GM18498 (cell line): Measurements from ENCODE around the gene RNF220.
"Not testable (repeated sequence)": the region's sequence is repeated elsewhere in the genome, so short reads cannot be mapped to it uniquely, and the experiment has no call there.

Experiments used
- ATAC-seq: cut with Tn5 transposase; IDR thresholded peaks from one replicate; pipeline ENCODE4 v1.9.1; 2021; ENCODE audit warnings: mild to moderate bottlenecking, moderate library complexity; ENCODE audit not compliant: unreplicated experiment

The RNF220 gene

DNA sequence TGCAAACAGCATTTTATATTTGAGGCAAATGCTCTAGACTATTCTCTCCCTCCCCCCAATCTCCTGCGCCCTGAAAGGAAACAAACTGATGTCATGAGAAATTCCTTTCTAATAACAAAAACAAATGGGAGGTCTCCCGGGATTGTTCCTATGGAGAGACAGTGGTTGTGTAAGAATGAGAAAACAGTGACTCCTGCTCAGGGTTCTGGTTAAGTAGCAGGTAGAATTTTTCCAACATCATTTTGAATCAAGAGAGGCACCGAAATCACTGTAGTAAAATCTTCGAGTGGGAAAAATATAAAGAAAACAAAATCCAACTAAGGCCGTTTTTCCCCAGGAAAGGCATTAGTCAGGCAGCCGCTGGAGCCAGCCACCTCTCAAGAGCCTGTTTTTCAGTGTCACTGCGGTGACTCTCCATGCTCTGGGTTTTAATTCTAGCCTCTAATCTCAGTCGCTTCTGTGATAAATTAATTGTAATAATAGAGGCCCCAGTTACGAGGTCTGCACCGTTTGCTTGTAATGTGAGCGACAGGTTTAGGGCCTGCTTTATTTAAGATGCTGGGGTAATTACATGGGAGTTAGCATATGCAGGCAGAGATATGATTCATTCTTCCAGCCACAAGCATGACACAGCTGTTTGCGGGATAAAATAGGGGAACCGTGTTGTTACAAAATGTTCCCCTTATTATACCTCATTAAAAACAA is 80.3 kb downstream of the RNF220 start:
- ATAC-seq = no peak

DNA sequence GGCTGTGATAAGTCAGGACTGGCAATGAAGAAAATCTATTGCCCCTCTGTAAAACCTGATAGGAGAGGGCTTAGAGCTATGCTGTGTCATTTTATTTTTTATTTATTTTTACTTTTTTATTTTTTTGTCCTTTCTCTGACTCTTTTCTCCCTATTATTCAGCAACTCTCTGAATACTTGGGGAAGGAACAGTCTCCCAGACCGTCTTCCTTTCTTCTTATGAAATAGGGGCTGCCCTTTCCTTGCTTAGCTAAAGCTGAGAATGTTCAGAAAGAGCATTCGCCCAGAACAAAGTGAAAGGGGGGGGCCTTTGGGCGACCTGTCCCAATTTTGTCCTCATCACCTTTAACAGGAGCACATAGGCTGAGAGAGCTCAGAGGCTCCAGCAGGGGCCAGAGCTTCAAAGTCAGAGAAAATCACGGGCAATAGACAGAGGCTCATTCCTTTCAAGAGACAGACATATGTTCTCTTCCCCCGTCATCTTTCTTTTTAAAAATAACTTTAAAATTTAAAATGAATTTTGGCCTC is 80.9 kb downstream of the RNF220 start:
- no peak for ATAC-seq

DNA sequence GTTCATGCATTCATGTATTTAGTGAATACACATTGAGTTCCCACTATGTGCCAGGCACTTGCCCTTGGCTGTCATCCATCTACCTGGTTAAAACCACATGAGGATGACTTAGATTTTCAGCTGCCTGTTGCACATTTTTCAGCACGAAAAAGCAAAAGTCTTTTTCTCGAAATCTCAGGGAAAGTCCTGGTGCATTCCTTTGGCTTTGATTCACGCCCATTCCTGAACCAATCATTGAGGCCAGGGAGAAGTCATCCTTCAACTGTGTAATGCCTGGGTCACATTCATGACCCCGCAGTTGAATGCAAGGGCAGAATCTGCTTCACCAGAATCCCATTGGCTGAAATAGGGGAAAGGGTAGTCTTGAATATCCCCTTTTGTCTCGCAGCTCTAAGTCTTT is 84.4 kb downstream of the RNF220 start:
- ATAC-seq = no peak

DNA sequence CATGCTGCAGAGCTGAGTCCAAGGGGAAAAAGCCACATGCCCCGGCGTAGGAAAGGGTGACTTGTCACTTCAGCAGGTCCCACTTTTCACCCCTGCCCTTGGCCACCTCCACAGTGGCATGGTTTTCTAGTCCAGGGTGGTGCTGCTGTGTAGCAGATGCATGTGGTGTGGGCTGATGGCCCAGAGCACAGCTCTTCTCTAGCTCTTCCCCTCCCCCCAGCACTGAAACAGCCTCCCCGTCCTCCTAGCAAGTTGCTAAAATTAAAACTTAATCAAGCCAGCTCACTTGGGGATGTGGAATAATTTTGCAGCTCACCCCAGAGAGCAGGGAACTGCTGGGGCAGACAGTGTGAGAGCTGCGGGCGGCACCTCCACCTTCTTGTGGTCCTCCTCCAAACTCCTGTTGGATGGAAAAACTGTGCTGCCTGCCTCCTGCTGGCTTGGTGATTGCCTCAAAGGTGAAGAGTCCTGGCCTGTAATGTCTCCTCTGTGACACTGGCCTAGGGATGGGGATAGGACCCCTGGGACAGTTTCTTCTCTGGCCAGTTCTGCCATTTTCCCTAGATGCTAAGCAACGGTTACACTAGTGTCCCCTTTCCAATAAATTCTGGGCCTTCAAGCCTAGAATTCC is 91.6 kb downstream of the RNF220 start:
- no peak for ATAC-seq

DNA sequence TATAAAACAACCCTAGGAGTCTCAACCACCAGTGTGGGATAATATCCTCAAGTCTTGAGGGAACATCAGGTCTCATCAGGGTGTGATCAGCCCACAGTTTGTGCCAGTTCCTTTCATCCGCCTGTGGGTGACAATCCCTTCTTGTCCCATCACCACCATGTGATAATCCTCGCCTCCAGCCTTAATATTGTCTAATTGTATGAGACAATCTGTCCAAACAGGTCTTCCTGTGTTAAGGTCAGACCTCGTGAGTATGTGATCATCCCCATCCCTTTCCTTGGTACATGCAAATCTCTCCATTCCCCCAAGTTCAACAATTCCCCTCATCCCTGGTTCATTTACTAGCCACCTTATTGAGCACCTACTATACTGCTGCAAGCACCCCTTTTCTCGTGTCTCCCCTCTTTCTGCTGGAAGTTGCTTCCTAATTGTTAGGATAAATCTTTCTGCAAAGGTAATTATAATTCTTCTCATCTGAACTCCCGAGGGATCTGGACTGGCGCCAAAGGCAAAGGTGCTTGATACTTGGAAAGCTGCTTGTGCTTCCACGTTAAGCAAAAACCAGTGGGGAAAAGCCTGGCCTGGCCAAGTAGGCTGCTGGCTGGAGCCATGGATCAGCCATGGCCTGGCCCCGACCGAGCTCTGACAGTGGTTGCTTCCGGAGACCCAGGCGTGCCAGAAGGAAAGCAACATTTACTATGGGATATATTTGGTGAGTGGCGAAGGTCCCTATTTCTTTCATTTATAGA is 92.5 kb downstream of the RNF220 start:
- ATAC-seq = no peak

DNA sequence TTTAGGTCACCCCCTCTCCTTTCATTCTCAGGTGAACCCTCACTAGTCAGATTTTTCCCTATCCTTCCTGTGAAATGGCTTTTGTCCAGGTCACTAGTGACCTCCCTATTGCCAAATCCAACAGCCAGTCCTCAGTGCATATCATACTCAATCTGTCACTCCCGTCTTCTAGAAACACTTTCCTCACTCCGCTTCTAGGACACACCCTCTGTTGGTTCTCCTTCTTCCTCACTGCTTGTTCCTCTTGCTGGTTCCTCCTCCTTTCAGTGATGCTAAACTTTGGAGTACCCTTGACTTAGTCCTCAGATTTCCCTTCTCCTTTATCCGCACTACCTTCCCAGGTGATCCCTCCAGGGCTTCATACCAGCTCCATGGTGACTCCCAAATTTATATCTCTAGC is 94.3 kb downstream of the RNF220 start:
- ATAC-seq = no peak

DNA sequence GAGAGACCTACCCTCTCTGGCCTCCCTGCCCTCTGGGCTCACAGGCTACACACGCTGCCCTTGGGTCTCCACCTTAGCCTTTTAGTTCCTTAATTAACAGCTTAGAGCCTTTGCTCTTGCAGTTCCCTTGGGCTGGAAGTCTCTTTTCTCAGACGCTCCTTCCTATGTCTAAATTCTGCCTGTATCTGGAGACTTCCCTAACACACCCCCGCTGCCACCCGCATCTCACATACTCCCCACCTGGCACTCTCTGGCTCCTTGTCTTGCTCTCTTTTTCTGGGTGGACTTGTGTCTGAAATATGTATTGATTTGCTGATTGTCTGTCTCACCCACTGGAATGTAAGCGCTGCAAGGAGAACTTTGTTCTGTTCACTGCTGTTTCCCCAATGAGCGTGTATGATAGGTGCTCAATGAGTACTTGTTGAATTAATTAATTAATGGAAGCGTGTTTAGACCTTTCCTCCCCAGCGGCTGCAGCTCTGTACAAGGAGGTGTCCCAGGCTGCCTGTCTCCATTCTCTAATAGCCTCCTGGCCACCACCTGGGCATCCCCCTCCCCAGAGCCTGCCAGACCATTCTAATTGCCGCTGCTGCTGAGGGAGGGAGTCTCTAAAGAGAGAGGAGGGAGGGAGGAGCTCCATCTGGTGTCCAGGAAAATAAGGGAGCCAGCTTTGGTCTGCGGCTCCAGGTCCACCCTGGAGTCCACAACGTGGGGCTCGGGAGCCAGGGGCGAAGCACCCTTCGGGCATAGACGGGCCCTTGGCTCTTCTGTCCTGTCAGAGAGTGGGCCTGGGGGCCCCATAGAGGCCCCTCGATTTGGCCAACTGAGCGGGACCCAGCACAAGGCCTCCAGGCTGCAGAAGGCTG is 95.4 kb downstream of the RNF220 start:
- no peak for ATAC-seq

DNA sequence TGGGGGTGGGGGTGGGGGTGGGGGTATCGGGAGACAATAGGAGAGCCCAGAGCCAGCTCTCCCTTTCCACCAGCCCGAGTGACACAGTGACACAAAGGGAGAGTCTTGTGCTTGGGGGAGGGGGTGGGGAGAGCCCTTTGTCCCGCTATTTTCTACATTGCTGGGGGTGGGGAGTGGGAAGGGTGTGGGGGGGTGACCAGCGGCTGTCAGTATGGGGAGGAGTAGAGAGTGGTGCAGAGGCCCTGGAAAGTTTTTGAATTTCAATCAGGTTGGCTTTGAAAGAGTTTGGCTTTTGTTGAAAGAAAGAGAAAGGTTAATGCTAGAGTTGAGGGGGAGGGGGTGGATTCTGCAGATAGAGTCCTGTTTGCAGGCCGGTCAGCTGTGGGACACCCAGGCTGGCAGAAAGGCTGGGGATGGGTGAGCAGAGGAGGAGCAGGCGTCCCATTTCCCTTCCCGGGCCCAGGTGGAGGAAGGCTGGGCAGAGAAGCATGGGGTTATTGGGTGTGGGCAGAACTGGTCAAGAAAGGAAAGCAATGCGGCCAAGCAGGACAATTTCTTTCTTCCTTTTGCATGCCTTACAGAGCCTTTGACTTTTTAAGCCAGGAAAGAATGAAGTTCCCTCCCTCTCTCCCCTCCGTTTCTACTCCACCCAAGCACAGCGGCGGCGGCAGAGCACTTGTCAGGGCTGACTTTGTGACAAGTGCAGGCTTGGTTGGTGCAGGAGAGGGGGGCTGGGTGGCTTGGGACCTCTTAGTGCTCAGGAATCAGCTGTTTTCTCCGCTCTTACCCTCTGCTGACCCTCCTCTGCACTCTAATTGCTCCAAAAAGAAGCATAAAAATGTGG is 96.2 kb downstream of the RNF220 start:
- no peak for ATAC-seq

DNA sequence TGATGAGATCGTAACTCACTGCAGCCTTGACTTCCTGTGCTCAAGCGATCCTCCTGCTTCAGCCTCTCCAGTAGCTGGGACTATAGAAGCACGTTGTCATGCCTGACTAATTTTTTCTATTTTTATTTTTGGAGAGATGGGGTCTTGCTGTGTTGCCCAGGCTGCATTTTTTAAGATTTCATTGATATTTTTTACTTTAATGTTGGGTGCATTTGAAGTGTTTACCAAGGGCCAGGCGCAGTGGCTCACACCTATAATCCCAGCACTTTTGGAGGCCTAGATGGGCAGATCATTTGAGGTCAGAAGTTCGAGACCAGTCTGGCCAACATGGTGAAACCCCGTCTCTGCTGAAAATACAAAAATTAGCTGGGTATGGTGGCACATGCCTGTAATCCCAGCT is 97.8 kb downstream of the RNF220 start:
- not testable (repeated sequence) for ATAC-seq

DNA sequence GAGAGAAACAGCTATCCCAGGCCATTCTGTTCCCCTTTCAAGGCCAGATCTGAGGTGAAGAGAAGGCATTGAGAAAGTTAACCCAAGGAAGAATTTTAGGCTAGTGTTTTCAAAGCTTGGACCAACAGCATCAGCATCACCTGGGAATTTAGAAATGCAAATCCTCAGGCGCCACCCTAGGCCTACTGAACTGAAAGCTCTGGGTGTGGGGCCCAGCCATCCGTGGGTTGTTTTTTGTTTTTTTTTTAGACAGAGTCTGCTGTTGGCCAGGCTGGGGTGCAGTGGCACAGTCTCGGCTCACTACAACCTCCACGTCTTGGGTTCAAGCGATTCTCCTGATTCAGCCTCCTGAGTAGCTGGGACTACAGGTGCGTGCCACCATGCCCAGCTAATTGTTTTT is 98.6 kb downstream of the RNF220 start:
- ATAC-seq = no peak

DNA sequence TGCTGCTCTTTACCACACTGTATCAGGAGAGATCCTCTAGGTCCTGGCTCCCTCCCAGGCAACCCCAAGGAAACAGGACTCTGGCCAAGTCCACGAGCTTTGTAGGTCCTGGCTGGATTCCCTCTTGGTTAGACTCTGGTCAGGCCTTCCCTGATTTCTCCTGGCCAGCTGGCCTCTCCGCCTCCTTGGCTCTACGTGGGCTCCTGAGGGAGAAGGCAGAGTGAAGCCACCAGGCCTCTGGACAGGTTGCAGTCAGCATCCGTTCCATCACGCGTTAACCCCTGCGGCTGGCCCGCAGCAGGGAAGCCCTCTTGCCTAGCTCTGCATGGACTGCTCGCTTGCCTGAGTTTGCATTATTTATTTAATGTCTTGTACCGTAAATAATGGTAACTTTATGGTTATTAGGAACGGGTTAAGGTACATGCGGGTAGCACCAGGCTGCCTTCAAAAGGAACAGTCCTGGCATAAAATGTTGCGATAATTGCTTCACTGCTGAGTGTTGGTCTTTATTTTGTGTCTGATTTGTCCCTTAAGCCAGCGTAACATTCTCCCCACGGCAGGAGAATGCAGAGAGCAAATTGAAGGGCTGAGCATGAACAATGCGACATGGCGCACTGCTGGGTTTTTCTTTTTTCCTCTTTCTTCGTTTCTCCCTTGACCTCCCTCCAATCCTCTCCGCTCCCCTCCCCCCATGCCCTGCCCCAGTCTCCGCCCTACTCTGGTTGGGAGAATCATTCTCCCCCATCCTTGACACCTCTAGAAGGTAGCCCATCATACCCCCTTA is 100.3 kb downstream of the RNF220 start:
- ATAC-seq = no peak

DNA sequence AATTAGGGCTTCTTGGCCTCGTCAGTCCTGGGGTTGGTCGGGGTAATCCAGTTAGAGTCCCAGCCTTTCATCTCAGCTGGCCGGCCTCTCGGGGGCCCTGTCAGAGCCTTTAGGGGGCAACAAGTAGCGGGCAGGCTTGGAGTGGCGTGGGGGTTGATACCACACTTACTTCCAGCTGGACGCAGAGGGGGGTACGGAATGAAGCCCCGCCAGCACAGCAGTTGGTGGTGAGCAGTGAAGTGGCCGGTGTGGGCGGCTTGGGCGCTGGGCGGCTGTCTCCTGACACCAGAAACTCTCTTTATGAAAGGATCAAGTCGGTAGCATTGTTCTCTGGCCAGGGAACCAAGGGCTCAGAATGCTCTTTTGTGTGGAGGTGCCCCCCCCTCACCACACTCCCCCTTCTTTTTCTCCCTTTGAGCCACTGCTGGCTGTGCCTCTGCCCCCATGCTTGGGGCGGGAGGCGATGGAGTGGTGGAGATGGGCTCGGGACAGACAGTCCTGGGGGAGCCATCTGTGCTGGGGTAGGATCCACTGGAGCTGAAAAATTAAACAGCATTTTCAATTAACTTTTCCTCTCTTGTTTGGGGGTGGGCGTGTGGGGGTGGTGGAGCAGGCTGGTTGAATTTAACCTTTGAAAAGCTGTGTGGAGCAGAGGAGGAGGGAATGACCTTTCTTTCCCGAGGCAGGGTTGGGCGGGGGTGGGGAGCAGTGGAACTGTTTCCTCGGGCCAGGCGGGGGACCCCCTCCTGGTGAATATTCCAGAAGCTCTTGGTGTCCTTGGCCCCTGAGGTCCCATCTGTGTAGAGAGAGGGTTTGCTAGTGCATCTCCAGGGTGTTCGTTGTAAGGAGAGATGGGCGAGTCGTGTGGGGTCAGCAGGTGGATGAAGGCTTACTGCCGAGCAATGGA is 102.7 kb downstream of the RNF220 start:
- ATAC-seq = no peak

DNA sequence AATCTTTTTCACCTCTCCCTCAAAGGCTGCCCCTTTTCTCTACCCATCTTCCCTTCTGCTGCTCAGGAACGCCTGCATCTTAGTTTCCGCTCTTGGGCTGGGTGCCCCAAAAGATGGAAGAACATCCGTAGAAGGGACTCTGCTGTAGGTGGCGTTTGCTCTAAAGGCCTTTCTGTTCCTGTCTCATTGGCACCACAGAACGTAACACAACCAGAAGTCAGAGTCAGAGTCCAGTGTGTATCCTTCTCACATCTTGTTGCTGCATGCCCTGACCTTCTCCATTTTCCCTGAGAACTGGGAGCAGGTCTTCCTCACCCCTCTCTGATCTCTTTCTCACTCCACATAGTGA is 103.3 kb downstream of the RNF220 start:
- no peak for ATAC-seq

DNA sequence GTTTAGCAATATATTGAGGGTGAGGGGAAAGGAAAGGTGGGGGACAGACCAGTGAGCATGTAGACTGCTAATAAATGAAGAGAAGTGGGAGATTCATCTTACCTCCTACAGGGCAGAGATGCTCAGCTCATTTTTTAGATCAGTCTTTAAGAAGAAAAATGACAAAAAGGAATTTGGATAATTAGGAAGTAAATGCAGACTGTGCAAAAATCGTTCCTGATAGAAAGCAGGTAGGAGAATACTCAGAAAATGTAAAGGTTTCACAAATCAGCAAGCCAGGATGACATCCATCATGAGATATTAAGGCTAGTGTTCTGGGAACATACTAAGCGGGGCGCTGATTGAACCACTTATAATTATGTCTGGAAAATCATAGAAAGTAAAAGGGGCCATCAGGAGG is 106.3 kb downstream of the RNF220 start:
- no peak for ATAC-seq

DNA sequence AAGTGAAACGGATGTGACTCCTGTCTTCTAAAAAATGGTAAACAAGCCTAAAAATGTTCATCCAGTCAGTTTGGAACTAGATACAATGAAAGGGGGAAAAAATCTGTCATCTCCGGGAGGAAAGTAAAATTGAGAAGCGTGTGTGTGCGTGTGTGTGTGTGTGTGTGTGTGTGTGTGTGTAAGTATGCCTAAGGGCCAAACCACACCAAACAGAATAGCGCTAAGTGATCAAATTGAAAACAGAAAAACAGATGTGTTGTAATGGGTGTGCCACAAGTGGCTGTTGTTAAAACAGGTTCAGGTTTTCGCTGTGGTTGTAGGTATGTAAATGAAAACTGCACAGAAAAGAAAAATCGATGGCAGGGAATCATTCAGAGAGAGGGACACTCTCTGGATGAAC is 106.7 kb downstream of the RNF220 start:
- no peak for ATAC-seq

DNA sequence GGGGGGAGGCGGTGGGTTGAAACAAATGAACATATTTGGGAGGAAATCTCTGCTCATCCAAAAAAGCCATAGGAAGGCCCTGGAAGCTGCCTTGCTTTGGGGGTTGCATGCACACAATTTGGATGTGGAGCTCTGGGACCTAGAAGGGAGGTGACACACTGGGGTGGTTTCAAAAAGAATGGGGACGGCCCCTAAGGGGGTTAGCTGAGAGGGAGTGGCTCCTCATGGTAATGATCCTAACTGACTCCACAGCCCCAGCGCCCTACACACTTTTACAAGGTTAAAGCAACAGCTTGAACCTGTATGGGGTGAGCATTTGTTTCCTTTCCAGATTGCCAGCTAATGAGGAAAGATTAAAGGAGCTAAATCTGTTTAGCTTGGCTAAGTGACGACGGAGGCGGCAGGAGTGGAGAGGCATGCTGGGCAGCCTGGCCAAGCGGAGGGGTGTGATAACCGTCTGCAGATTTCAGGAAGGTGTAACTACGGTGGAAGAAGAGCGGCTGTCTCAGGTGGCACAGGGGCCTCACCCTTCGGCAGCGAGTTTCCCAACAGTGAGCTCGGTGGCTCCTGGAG is 107.3 kb downstream of the RNF220 start:
- no peak for ATAC-seq

DNA sequence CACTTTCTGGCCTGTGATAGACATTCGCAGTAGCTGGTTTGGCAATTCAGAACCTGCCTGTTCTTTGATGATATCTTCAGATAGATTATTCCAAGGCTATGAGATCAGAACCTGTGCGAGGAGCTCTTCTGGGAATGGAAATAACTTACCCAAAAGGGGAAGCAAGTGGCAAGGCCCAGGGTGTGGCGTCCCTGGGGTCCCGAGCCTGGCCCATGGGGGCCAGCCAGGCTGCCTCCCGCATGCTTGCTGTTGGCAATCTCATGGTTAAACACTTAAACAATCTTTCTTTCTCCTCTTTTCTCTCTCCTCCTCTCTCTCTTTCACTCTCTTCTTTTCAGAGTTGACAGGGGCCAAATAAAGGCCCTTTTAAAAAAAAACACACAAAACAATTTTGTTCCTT is 108.1 kb downstream of the RNF220 start:
- ATAC-seq = no peak

DNA sequence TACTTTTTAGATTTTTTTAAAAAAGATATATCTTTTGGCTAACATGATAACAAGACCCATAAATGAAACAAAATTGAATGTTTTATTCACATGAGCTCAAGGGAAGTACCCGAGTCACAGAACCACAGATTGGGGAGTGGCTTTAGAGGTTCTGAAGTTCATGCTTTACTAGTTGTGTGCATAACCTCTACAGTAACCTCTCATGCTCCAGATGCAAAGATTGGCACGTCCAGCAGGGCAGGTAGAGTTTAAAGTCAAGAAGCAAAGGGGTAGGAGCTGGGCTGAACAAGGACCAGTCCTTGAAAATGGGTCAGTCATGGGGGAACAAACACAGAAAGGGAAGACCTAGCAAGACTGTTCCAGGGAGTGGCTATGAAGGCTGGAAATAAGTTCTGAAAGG is 109.6 kb downstream of the RNF220 start:
- ATAC-seq = no peak
